Measurements from ENCODE around the gene METTL25B.

METTL25B gene

DNA sequence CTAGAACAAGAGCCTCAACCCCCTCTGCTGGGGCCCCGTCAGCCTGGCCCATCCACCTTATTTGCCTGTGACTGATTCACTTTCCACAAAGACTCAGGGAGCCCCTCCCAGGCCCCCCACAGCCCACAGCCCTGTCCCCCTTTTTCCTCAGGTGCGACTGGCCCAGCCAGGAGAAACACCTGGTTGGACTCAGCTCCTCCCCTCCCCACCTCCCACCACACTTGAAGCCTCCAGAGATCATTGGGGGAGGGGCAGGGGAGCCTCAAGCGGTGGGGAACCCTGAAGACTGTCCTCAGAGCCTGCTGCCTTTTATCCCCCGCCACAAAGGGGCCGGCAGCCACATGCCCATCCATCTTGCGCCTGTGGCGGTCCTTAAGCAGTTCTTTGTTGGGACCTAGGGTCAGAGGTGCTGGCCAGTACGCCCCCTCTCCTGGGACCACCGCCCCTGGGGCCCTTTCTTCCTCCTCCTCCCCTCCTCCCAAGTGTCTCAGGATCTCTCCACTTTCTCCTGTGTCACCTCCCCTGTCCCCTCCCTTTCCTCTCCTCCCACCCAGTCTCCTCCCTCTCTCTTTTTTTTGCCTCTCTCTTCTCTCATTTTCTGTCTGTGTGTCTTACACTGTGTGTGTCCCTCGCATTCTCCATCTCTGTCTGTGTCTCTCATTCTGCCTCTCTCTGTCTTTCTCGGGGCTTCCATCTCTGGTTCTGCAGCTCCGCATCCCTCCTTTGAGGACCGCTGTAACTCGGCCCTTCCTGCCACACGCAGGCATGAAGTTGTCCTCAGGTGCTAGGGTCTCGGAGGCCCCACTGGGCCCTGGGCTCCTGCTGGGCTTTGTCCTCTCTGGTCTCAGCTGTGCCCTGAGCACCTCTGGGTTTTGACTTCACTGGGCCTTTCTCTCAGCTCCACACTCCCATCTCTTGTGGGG is 35.1 kb upstream of the METTL25B start:
- TF ChIP-seq POLR2A (IDR thresholded peaks at IDR 0.05; ENCODE audit: low read length) (no peak), GATA1 (IDR thresholded peaks at IDR 0.05; ENCODE audit: low read depth, low read length) (no peak)
- peak; percentile 35 to 50 for DNase-seq

GRCh38 chr1:156693848-156694689 is 34.2 kb upstream of the METTL25B start:
- peak; percentile 32 to 56 for DNase-seq
- TF ChIP-seq POLR2A (IDR thresholded peaks at IDR 0.05; ENCODE audit: low read length) (no peak), GATA1 (IDR thresholded peaks at IDR 0.05; ENCODE audit: low read depth, low read length) (no peak)

- TF ChIP-seq GATA1 (IDR thresholded peaks at IDR 0.05; ENCODE audit: low read depth, low read length) (no peak), POLR2A (IDR thresholded peaks at IDR 0.05; ENCODE audit: low read length) (no peak)
- no peak for DNase-seq
Measured at GRCh38 chr1:156694690-156694962, 33.6 kb upstream of the METTL25B start.

- TF ChIP-seq POLR2A (IDR thresholded peaks at IDR 0.05; ENCODE audit: low read length) (no peak), GATA1 (IDR thresholded peaks at IDR 0.05; ENCODE audit: low read depth, low read length) (no peak)
- DNase-seq = no peak
Measured at GRCh38 chr1:156696755-156697154, 31.5 kb upstream of the METTL25B start.

DNA sequence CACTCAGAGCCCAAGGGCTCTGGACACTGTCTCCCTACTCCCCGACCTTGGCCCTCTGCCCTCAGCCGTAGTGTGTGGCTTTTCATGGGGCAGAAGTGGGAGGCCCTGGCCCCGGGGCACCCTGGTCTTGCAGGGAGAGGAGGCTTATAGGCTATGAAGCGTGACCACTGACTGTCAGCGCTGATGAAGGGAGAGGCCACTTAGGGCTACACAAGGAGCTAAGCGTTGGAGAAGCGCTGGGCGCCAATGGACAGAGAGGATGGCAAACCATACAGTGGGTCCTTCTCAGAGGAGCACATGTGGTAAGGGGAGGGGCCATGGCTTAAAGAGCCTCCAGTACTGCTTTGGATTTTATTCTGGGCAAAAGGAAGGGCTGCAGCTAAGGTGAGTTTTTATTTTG is 30.8 kb upstream of the METTL25B start:
- no peak for DNase-seq
- TF ChIP-seq GATA1 (IDR thresholded peaks at IDR 0.05; ENCODE audit: low read depth, low read length) (no peak), POLR2A (IDR thresholded peaks at IDR 0.05; ENCODE audit: low read length) (no peak)

DNA sequence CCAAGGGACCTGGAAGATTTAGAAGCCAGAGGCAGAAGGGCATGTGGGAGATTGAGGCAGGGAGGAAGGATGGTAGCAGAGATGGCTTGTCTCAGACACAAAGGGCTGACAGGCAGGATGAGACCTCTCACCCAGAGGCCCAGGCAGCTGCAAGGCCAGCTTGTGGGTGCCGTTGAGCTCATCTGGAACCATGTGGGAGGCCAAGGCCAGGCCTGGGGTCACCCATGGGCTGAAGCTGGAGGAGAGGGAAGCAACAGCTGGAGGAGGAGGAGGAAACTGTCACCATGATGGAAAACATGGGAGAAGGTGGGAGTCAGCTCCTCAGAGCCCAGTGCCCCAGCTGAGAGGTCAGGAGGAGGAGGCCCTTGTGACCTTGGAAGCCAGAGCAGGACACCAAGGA is 29.3 kb upstream of the METTL25B start:
- DNase-seq = no peak
- no peak for TF ChIP-seq POLR2A (IDR thresholded peaks at IDR 0.05; ENCODE audit: low read length)
- TF ChIP-seq GATA1 (IDR thresholded peaks at IDR 0.05; ENCODE audit: low read depth, low read length) = no peak

DNA sequence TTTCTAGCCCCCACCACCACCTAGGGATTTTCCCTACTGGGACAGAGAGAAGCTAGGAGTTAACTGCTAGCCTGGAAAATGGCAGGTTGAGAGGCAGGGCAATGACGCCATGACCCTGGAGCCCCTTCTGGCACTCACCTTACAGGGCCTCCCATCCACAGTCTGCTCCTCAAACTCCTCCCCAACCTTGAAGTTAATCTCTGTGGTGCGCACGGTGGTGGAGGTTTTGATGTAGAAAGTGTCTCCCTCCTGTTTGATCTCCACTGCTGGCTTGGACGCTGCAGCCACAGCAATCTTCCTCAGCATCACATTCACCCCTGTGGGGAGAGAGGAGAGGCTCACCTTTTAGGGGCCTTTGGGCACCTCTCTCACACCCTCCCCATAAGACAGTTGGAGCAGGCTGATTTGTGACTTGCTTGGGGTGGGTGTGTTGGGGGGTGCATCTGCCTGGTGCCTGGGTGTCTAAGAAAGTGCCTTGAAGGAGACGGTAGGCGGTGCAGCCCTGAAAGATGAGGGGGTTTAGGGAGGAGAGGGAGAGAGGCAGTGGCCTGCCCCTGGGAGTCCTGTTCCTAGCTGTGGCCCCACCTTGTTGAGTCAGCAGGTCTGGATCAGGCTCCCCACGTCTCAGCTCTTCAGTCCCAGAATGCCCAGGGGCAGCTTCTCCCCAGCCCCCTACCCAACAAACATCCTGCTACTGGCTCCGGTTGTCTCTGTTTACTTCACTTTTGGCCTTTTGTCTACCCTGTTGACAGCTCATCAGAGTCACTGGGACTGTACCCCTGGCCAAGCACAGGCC is 27.3 kb upstream of the METTL25B start:
- TF ChIP-seq POLR2A (IDR thresholded peaks at IDR 0.05; ENCODE audit: low read length) (no peak), GATA1 (IDR thresholded peaks at IDR 0.05; ENCODE audit: low read depth, low read length) (no peak)
- DNase-seq = no peak

- TF ChIP-seq GATA1 (IDR thresholded peaks at IDR 0.05; ENCODE audit: low read depth, low read length) (no peak), POLR2A (IDR thresholded peaks at IDR 0.05; ENCODE audit: low read length) (no peak)
- no peak for DNase-seq
Measured at GRCh38 chr1:156703336-156703735, 24.9 kb upstream of the METTL25B start.

DNA sequence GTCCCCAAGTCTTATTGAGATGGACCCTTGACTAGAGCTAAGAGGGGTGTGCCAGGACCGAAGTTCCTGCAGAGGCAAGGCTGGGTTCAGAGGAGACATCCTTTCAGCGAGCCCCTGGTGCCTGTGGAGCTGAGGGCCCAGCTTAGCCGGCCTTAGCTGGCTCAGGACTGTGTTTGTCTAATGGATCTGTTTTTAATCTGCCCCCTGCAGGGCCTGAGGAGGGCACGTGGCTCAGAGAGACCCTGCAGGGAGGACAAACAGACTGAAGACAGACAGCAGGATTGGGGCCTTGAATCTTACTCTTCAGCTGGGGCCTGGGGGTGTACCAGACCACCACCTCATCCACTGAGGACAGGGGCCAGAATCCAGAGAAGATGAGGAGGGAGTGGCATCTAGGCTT is 24.5 kb upstream of the METTL25B start:
- no peak for TF ChIP-seq POLR2A (IDR thresholded peaks at IDR 0.05; ENCODE audit: low read length)
- no peak for TF ChIP-seq GATA1 (IDR thresholded peaks at IDR 0.05; ENCODE audit: low read depth, low read length)
- DNase-seq = no peak

DNA sequence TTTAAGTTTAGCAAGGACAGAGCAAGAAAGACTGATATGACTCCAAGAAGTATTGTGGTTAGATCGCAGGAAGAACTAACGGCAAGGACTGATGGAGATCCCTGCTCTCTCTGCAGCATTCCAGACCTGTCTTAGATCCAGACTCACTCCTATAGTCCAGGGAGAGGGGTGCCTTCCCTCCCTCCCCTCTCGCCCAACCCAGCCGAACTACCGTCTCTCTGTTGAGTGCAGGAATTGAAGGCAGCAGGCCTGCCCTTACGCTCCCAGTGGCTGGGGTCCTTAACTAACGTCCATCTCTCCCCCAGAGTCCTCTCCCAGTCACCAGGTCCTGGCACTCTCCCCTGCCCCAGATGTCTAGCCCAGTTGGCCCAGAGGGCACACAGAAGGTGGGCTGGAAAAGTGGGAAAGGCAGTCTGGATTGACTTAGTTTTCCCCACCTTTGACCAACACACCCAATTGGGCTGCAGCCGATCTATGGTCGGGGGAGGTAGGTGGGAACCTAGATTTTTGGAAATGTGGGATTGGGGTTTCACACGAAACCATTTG is 24.0 kb upstream of the METTL25B start:
- DNase-seq = no peak
- TF ChIP-seq POLR2A (IDR thresholded peaks at IDR 0.05; ENCODE audit: low read length) (no peak), GATA1 (IDR thresholded peaks at IDR 0.05; ENCODE audit: low read depth, low read length) (no peak)

DNA sequence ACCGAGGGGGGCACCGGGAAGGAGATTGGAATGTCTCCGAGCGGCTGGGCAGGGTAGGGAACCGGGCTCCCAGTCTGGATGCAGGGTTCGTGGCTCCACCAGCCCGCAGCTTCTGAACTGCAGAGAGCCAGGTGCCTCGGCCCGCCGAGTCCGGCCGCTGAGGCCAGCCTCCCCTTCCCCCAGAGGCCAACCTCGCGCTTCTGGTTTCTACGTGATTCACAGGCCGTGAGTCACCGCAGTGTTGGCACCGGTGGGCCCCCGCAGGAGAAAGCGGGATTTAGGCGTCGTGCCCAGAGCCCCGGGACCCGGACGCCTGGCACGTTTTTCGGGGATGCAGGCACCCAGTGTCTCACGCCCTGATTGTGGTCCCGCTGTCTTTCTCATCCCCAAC is 23.3 kb upstream of the METTL25B start:
- no peak for TF ChIP-seq POLR2A (IDR thresholded peaks at IDR 0.05; ENCODE audit: low read length)
- TF ChIP-seq GATA1 (IDR thresholded peaks at IDR 0.05; ENCODE audit: low read depth, low read length) = no peak
- DNase-seq = no peak

- DNase-seq = peak in 1 of 2 experiments; percentile 39
- TF ChIP-seq POLR2A (IDR thresholded peaks at IDR 0.05; ENCODE audit: low read length) (no peak), GATA1 (IDR thresholded peaks at IDR 0.05; ENCODE audit: low read depth, low read length) (no peak)
Measured at GRCh38 chr1:156705321-156705917, 22.9 kb upstream of the METTL25B start, which contains the start of gene CRABP2. CRABP2 (minus strand) TSS chr1:156705583; CDS start chr1:156705446, 137 bp downstream.

All from erythroblast (primary cell).